Loucy (cell line): Measurements from ENCODE around the gene ABCA1.

Experiments used
- CTCF ChIP-seq: fragments of 200-600 bp; sonication (generic); conservative IDR thresholded peaks from 2 replicates; pipeline ENCODE4 v1.5.1; 2014; ENCODE audit warnings: mild to moderate bottlenecking, antibody characterized with exemption, low read length
- EZH2phosphoT487 ChIP-seq: fragments of 200-600 bp; IDR thresholded peaks from 2 replicates; pipeline ENCODE4 v1.6.1; 2018; ENCODE audit warnings: antibody characterized with exemption, mild to moderate bottlenecking, moderate library complexity, borderline replicate concordance

- TF ChIP-seq EZH2phosphoT487, result no peak
- TF ChIP-seq CTCF, result no peak
Measured at GRCh38 chr9:104738452-104738851, 189.5 kb downstream of the ABCA1 start.
